Mesendoderm (in vitro differentiated cells): ENCODE measurements around the gene MOB3B.

Source experiments
- DNase-seq: peaks from one replicate; pipeline ENCODE4 v3.0.0; 2013
- H2AK5ac ChIP-seq: 2 replicates; pipeline ENCODE4 v1.6.1; 2013; ENCODE audit warnings: low read length, inconsistent platforms
- H2BK120ac ChIP-seq: 2 replicates; pipeline ENCODE4 v1.6.1; 2013; ENCODE audit warnings: low read depth, mild to moderate bottlenecking, low read length, moderate library complexity, mixed read lengths
- H2BK15ac ChIP-seq: replicated peaks from 2 replicates; pipeline ENCODE4 v1.6.1; 2013; ENCODE audit warnings: low read depth, mild to moderate bottlenecking, moderate library complexity
- H2BK5ac ChIP-seq: 2 replicates; pipeline ENCODE4 v1.6.1; 2013; ENCODE audit warnings: low read length, inconsistent platforms
- H3K18ac ChIP-seq: 2 replicates; pipeline ENCODE4 v1.6.1; 2013; ENCODE audit warnings: mild to moderate bottlenecking, low read length, mixed read lengths
- H3K23ac ChIP-seq: one replicate; pipeline ENCODE4 v1.6.1; 2013; ENCODE audit warnings: low read length
- H3K27ac ChIP-seq: 2 replicates; pipeline ENCODE4 v1.5.1; 2013; ENCODE audit warnings: low read depth, mild to moderate bottlenecking, inconsistent platforms, low read length, moderate library complexity
- H3K27me3 ChIP-seq: 2 replicates; pipeline ENCODE4 v1.6.1; 2013; ENCODE audit warnings: low read length, control low read depth, mild to moderate bottlenecking, inconsistent platforms; ENCODE audit not compliant: insufficient read depth, poor library complexity
- H3K36me3 ChIP-seq: 2 replicates; pipeline ENCODE4 v1.6.1; 2013; ENCODE audit warnings: low read length, inconsistent platforms; ENCODE audit not compliant: control insufficient read depth, insufficient read depth
- H3K4ac ChIP-seq: one replicate; pipeline ENCODE4 v1.6.1; 2013; ENCODE audit warnings: low read depth, mild to moderate bottlenecking, low read length, moderate library complexity
- H3K4me1 ChIP-seq: 2 replicates; pipeline ENCODE4 v1.6.1; 2013; ENCODE audit warnings: low read depth, low read length, inconsistent platforms; ENCODE audit not compliant: control insufficient read depth
- H3K4me2 ChIP-seq: 2 replicates; pipeline ENCODE4 v1.6.1; 2013; ENCODE audit warnings: low read length
- H3K4me3 ChIP-seq: 2 replicates; pipeline ENCODE4 v1.5.1; 2013; ENCODE audit warnings: mild to moderate bottlenecking, low read length
- H3K56ac ChIP-seq: one replicate; pipeline ENCODE4 v1.6.1; 2013; ENCODE audit warnings: low read length
- H3K79me1 ChIP-seq: 2 replicates; pipeline ENCODE4 v1.6.1; 2013; ENCODE audit warnings: low read length, inconsistent platforms
- H3K79me2 ChIP-seq: 2 replicates; pipeline ENCODE4 v1.6.1; 2013; ENCODE audit warnings: mild to moderate bottlenecking, low read length; ENCODE audit not compliant: control insufficient read depth, insufficient read depth
- H3K9ac ChIP-seq: 2 replicates; pipeline ENCODE4 v1.6.1; 2013; ENCODE audit warnings: low read length, inconsistent platforms
- H4K5ac ChIP-seq: one replicate; pipeline ENCODE4 v1.6.1; 2013; ENCODE audit warnings: low read length
- H4K8ac ChIP-seq: one replicate; pipeline ENCODE4 v1.6.1; 2013; ENCODE audit warnings: low read depth, mild to moderate bottlenecking, control low read depth, low read length, moderate library complexity
- WGBS: extraction: QIAGEN DNeasy Blood & Tissue Kit; methylation state at CpG from one replicate; pipeline ENCODE4 v1.1.7; 2013; ENCODE audit warnings: low lambda C conversion rate, missing lambda C conversion rate; ENCODE audit not compliant: insufficient coverage; ENCODE audit errors: extremely low coverage; 5-methylcytosine and 5-hydroxymethylcytosine counted together

Gene MOB3B

GRCh38 chr9:27292659-27293405, 236.8 kb downstream of the MOB3B start:
- no peak overlapping the region for H3K9ac ChIP-seq
- H3K79me2 ChIP-seq = no peaks in the 10 kb centered on the region
- H3K4me3 ChIP-seq = no peak overlapping the region
- H3K4me2 ChIP-seq = no peak overlapping the region
- H2AK5ac ChIP-seq = no peak overlapping the region
- no peak overlapping the region for H4K8ac ChIP-seq
- DNase-seq = no peak
- no peak overlapping the region for H3K4ac ChIP-seq
- H2BK15ac ChIP-seq = no peak overlapping the region
- no peak overlapping the region for H3K18ac ChIP-seq
- H3K23ac ChIP-seq = no peak overlapping the region
- no peaks in the 10 kb centered on the region for H3K27me3 ChIP-seq
- H2BK120ac ChIP-seq = no peak overlapping the region
- no peak overlapping the region for H3K27ac ChIP-seq
- H3K79me1 ChIP-seq = no peaks in the 10 kb centered on the region
- WGBS = no CpG with 5 or more reads among the region's 7 CpGs
- H4K5ac ChIP-seq = no peak overlapping the region
- H3K4me1 ChIP-seq = no peaks in the 10 kb centered on the region
- no peaks in the 10 kb centered on the region for H3K36me3 ChIP-seq
- no peak overlapping the region for H2BK5ac ChIP-seq
- no peak overlapping the region for H3K56ac ChIP-seq

GRCh38 chr9:27291292-27291691, 238.3 kb downstream of the MOB3B start:
- H3K4me1 ChIP-seq = no peaks in the 10 kb centered on the region
- no peak overlapping the region for H3K23ac ChIP-seq
- no peak overlapping the region for H3K18ac ChIP-seq
- no peak overlapping the region for H3K4me2 ChIP-seq
- H3K27me3 ChIP-seq = no peaks in the 10 kb centered on the region
- no peak overlapping the region for H3K4me3 ChIP-seq
- H3K79me2 ChIP-seq = no peaks in the 10 kb centered on the region
- no peaks in the 10 kb centered on the region for H3K36me3 ChIP-seq
- DNase-seq = no peak
- H2BK5ac ChIP-seq = no peak overlapping the region
- no peak overlapping the region for H3K4ac ChIP-seq
- H4K5ac ChIP-seq = no peak overlapping the region
- no peak overlapping the region for H2BK120ac ChIP-seq
- no peak overlapping the region for H3K9ac ChIP-seq
- no peak overlapping the region for H2BK15ac ChIP-seq
- WGBS = no CpG with 5 or more reads among the region's 8 CpGs
- no peak overlapping the region for H3K27ac ChIP-seq
- no peak overlapping the region for H2AK5ac ChIP-seq
- no peaks in the 10 kb centered on the region for H3K79me1 ChIP-seq
- H4K8ac ChIP-seq = no peak overlapping the region
- H3K56ac ChIP-seq = no peak overlapping the region

- H3K4me1 ChIP-seq = no peaks in the 10 kb centered on the region
- H3K79me2 ChIP-seq = no peaks in the 10 kb centered on the region
- H3K4ac ChIP-seq = no peak overlapping the region
- no peak overlapping the region for H2BK120ac ChIP-seq
- no peak overlapping the region for H3K9ac ChIP-seq
- H3K18ac ChIP-seq = no peak overlapping the region
- H3K27me3 ChIP-seq = no peaks in the 10 kb centered on the region
- no peak overlapping the region for H4K5ac ChIP-seq
- no peak overlapping the region for H3K4me2 ChIP-seq
- no peak overlapping the region for H3K56ac ChIP-seq
- H3K27ac ChIP-seq = no peak overlapping the region
- no peak overlapping the region for H4K8ac ChIP-seq
- H3K23ac ChIP-seq = no peak overlapping the region
- H3K4me3 ChIP-seq = no peak overlapping the region
- H2BK15ac ChIP-seq = no peak overlapping the region
- no peaks in the 10 kb centered on the region for H3K36me3 ChIP-seq
- no peak for DNase-seq
- H3K79me1 ChIP-seq = no peaks in the 10 kb centered on the region
- WGBS = no CpG with 5 or more reads among the region's 7 CpGs
- H2BK5ac ChIP-seq = no peak overlapping the region
- no peak overlapping the region for H2AK5ac ChIP-seq
Observed at GRCh38 chr9:27282269-27282668, 247.3 kb downstream of the MOB3B start.

- Histone ChIP-seq H3K23ac (no peak overlapping the region), H3K4me3 (no peak overlapping the region), H3K79me1 (no peaks in the 10 kb centered on the region), H3K4ac (no peak overlapping the region), H2BK15ac (no peak overlapping the region), H2BK5ac (no peak overlapping the region), H4K8ac (no peak overlapping the region), H3K4me1 (no peaks in the 10 kb centered on the region), H2BK120ac (no peak overlapping the region), H4K5ac (no peak overlapping the region), H3K27ac (no peak overlapping the region), H3K4me2 (no peak overlapping the region), H3K27me3 (no peaks in the 10 kb centered on the region), H3K18ac (no peak overlapping the region), H3K56ac (no peak overlapping the region), H3K79me2 (no peaks in the 10 kb centered on the region), H2AK5ac (no peak overlapping the region), H3K36me3 (no peaks in the 10 kb centered on the region), H3K9ac (no peak overlapping the region)
- no CpG with 5 or more reads among the region's 5 CpGs for WGBS
- no peak for DNase-seq
Observed at GRCh38 chr9:27280860-27281259, 248.8 kb downstream of the MOB3B start.

- H2BK120ac ChIP-seq = no peak overlapping the region
- H3K4me3 ChIP-seq = no peak overlapping the region
- no peak overlapping the region for H2BK15ac ChIP-seq
- WGBS = no CpG with 5 or more reads among the region's 16 CpGs
- no peak overlapping the region for H3K23ac ChIP-seq
- no peak overlapping the region for H4K5ac ChIP-seq
- no peak overlapping the region for H3K4ac ChIP-seq
- H3K4me2 ChIP-seq = no peak overlapping the region
- H3K9ac ChIP-seq = no peak overlapping the region
- no peak overlapping the region for H2BK5ac ChIP-seq
- H2AK5ac ChIP-seq = no peak overlapping the region
- H3K56ac ChIP-seq = no peak overlapping the region
- no peaks in the 10 kb centered on the region for H3K27me3 ChIP-seq
- H3K79me2 ChIP-seq = no peaks in the 10 kb centered on the region
- no peaks in the 10 kb centered on the region for H3K36me3 ChIP-seq
- no peaks in the 10 kb centered on the region for H3K4me1 ChIP-seq
- DNase-seq = no peak
- H3K18ac ChIP-seq = no peak overlapping the region
- H3K27ac ChIP-seq = no peak overlapping the region
- no peaks in the 10 kb centered on the region for H3K79me1 ChIP-seq
- H4K8ac ChIP-seq = no peak overlapping the region
Observed at GRCh38 chr9:27280249-27280648, 249.4 kb downstream of the MOB3B start.

GRCh38 chr9:27279611-27280010, 250.0 kb downstream of the MOB3B start:
- H3K4me1 ChIP-seq = no peaks in the 10 kb centered on the region
- H3K4me3 ChIP-seq = no peak overlapping the region
- no peak overlapping the region for H3K4me2 ChIP-seq
- no peaks in the 10 kb centered on the region for H3K27me3 ChIP-seq
- H3K23ac ChIP-seq = no peak overlapping the region
- WGBS = no CpG with 5 or more reads among the region's 3 CpGs
- H3K79me1 ChIP-seq = no peaks in the 10 kb centered on the region
- no peaks in the 10 kb centered on the region for H3K36me3 ChIP-seq
- H2BK5ac ChIP-seq = no peak overlapping the region
- no peak overlapping the region for H2BK15ac ChIP-seq
- H3K9ac ChIP-seq = no peak overlapping the region
- H3K4ac ChIP-seq = no peak overlapping the region
- no peak overlapping the region for H4K8ac ChIP-seq
- DNase-seq = no peak
- no peak overlapping the region for H2AK5ac ChIP-seq
- H4K5ac ChIP-seq = no peak overlapping the region
- H3K56ac ChIP-seq = no peak overlapping the region
- H3K27ac ChIP-seq = no peak overlapping the region
- no peaks in the 10 kb centered on the region for H3K79me2 ChIP-seq
- no peak overlapping the region for H3K18ac ChIP-seq
- H2BK120ac ChIP-seq = no peak overlapping the region
